Measurements from ENCODE around the gene TMEM266.

The TMEM266 gene

DNA sequence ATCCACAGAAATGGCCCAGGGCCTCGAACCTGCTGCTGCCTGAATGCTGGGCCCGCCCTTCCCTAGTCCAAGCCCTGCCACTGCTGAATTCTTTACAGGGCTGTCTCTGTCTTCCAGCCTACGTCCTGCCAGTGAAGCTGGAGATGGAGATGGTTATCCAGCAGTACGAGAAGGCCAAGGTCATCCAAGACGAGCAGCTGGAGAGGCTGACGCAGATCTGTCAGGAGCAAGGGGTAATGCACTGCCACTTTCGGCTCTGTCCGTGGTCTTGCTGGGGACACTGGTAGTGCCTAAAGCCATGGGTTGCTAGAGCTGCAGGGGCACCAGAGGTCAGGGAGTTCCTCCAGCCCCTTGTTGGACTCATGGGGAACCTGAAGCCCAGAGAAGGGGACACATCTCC lies 115.7 kb downstream of the TMEM266 start:
- no peak for TF ChIP-seq CTCF (conservative IDR thresholded peaks at IDR 0.05; ENCODE audit: low read depth, low read length)
- DNase-seq (ENCODE audit: low read depth), result no peak

GRCh38 chr15:76176059-76176458 lies 116.3 kb downstream of the TMEM266 start:
- H3K4me3 ChIP-seq (ENCODE audit: low read length), result no peak overlapping the region
- DNase-seq (ENCODE audit: low read depth), result no peak
- TF ChIP-seq CTCF (conservative IDR thresholded peaks at IDR 0.05; ENCODE audit: low read depth, low read length), result no peak

More for the DNA sequence above, 115.7 kb downstream of the TMEM266 start:
- no peak overlapping the region for H3K4me3 ChIP-seq (ENCODE audit: low read length)

DNA sequence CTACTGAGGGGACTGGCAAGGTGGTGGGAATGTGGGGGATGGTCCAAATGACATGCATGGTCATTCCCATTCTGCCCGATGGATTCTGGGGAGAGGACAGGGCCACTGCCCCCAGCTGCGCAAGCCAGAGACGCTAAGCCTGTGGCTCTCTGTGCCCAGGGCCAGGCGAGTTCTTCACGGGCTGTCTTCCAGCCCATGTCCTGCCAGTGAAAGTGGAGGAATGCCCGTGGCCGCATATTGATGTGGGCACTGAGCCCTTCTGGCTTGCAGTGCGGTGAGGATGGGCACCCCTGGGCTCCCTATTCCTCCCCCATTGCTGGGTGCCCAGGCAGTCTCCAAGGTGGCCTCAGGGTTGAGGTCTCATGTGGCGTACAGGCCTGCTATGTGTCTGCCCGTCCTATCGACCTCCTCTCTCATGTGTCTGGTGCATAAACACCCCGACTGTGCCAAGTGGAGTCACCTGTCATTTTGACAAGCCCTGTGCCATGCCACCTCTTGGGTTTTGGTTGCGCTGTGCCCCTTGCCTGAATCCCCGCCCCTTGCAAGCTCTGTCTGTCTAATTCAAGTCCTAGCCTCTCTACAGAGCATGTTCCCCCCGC lies 116.8 kb downstream of the TMEM266 start:
- no peak for DNase-seq (ENCODE audit: low read depth)
- H3K4me3 ChIP-seq (ENCODE audit: low read length), result no peak overlapping the region
- TF ChIP-seq CTCF (conservative IDR thresholded peaks at IDR 0.05; ENCODE audit: low read depth, low read length), result no peak

- no peak overlapping the region for H3K4me3 ChIP-seq (ENCODE audit: low read length)
- TF ChIP-seq CTCF (conservative IDR thresholded peaks at IDR 0.05; ENCODE audit: low read depth, low read length), result no peak
- peak; percentile 75 for DNase-seq (ENCODE audit: low read depth)
Measured at GRCh38 chr15:76177491-76178040, 117.8 kb downstream of the TMEM266 start.

GRCh38 chr15:76178296-76179000 lies 118.7 kb downstream of the TMEM266 start:
- no peak overlapping the region for H3K4me3 ChIP-seq (ENCODE audit: low read length)
- no peak for DNase-seq (ENCODE audit: low read depth)
- TF ChIP-seq CTCF (conservative IDR thresholded peaks at IDR 0.05; ENCODE audit: low read depth, low read length), result no peak

DNA sequence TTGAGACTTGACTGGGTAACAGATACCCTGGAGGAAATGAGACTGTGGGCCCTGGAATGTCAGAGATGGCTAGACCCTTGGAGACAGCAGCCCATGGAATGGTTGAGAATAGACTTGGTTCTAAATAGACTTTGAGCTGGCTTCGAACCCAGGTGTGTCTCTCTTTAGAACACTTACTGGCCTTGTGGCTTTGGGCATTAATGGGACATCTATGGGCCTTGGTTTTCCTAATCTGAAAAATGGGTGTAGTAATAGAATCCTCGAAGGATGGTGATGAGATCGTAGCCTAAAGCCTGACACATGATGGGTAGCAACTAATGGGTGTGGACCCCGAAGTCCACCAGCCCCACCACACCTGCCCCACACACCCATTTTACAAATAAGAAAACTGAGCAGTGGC lies 119.2 kb downstream of the TMEM266 start:
- TF ChIP-seq CTCF (conservative IDR thresholded peaks at IDR 0.05; ENCODE audit: low read depth, low read length), result no peak
- DNase-seq (ENCODE audit: low read depth), result no peak

DNA sequence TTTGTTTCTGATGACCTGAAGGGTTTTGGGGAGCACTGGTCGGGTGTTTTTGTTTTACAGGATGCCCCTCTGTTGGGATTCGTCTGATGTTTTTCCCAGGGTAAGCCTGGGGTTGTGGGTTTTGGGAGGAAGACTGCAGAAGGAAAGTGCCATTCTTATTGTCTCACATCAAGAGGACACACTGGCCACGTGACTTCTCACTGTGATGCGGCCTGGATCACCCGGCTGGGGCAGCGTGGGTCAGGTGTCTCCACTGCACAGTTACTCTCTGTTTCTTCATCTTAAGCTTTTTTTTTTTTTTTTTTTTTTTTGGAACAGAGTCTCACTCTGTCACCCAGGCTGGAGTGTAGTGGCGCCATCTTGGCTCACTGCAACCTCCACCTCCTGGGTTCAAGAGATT lies 120.5 kb downstream of the TMEM266 start:
- TF ChIP-seq CTCF (conservative IDR thresholded peaks at IDR 0.05; ENCODE audit: low read depth, low read length), result no peak
- no peak for DNase-seq (ENCODE audit: low read depth)
- no peak overlapping the region for H3K4me3 ChIP-seq (ENCODE audit: low read length)

More for the DNA sequence above, 119.2 kb downstream of the TMEM266 start:
- H3K4me3 ChIP-seq (ENCODE audit: low read length), result no peak overlapping the region
